Right lung (tissue), 5 donors: ENCODE data around the gene ELOF1. TPM values are rescaled to one million over a fixed set of nuclear protein-coding genes. Genes with fewer than 3 reads are reported as not detected.
"Not testable (repeated sequence)": the region's sequence is repeated elsewhere in the genome, so short reads cannot be mapped to it uniquely, and the experiment has no call there.

Experiments used
- DNase-seq, 2 donors: peaks; one replicate each; pipeline ENCODE4 v3.0.0-alpha.2; 2013
- polyA plus RNA-seq, 5 donors: library from polyadenylated mRNA; unstranded; fragments of 120-200 nt; gene quantifications; one replicate each; pipeline versions ENCODE4 v1.2.1 to v1.2.3, GENCODE V29; 2013; ENCODE audit warnings: inconsistent platforms in 1 of 5, low replicate concordance in 1 of 5; ENCODE audit not compliant: insufficient read length in 5 of 5, insufficient read depth in 1 of 5

The ELOF1 gene
- polyA plus RNA-seq, 5 donors = 38.5 to 60.3 (median 39.3) TPM

- DNase-seq = no peak
These were observed 15.7 kb upstream of the ELOF1 start for GRCh38 chr19:11574689-11575088.

GRCh38 chr19:11573763-11574162 is 14.7 kb upstream of the ELOF1 start:
- DNase-seq = not testable (repeated sequence)

GRCh38 chr19:11573354-11573753 is 14.3 kb upstream of the ELOF1 start:
- DNase-seq = not testable (repeated sequence)

GRCh38 chr19:11570039-11570462 is 11.0 kb upstream of the ELOF1 start:
- no peak for DNase-seq

GRCh38 chr19:11566164-11566563 is 7.1 kb upstream of the ELOF1 start:
- DNase-seq = no peak

- not testable (repeated sequence) for DNase-seq
These were observed 6.6 kb upstream of the ELOF1 start for GRCh38 chr19:11565649-11565980.

- not testable (repeated sequence) for DNase-seq
These were observed 5.2 kb upstream of the ELOF1 start for GRCh38 chr19:11564082-11564807.

- no peak for DNase-seq
These were observed 4.5 kb upstream of the ELOF1 start for GRCh38 chr19:11563532-11563931.

- peak in 1 of 2 donors; percentile 56 for DNase-seq
These were observed 1.5 kb upstream of the ELOF1 start for GRCh38 chr19:11560404-11561051.

GRCh38 chr19:11556634-11557420 is 2.2 kb downstream of the ELOF1 start:
- DNase-seq = no peak

GRCh38 chr19:11555246-11555645 is 3.8 kb downstream of the ELOF1 start:
- DNase-seq = no peak

GRCh38 chr19:11554160-11554559 is 4.9 kb downstream of the ELOF1 start:
- DNase-seq = no peak

- DNase-seq = no peak
These were observed 6.2 kb downstream of the ELOF1 start for GRCh38 chr19:11552666-11553372.

- no peak for DNase-seq
These were observed 7.3 kb downstream of the ELOF1 start for GRCh38 chr19:11551603-11552235.

- DNase-seq = no peak
These were observed 8.8 kb downstream of the ELOF1 start for GRCh38 chr19:11550265-11550664.

- no peak for DNase-seq
These were observed 9.6 kb downstream of the ELOF1 start for GRCh38 chr19:11549386-11549953.

- DNase-seq = no peak
These were observed 10.9 kb downstream of the ELOF1 start for GRCh38 chr19:11547929-11548700.

- DNase-seq = no peak
These were observed 17.8 kb downstream of the ELOF1 start for GRCh38 chr19:11541238-11541637.

GRCh38 chr19:11540645-11541044 is 18.4 kb downstream of the ELOF1 start:
- DNase-seq = no peak
